ENCODE measurements around the gene MISP3. TPM values are rescaled to one million over a fixed set of nuclear protein-coding genes. Genes with fewer than 3 reads are reported as not detected.

The MISP3 gene
- total and polyA plus RNA-seq, 2 of the 8 experiments (the other 6 are each of a cell fraction or from before 2014, with no cell fraction given) = 0.74 to 1.4 TPM

- no peak overlapping the region for H3K4me3 ChIP-seq (ENCODE audit: extremely low read depth in 1 of 4, insufficient read depth in 2 of 4, low read depth in 3 of 4, low read length in 4 of 4)
- DNase-seq (ENCODE audit: low read depth in 1 of 2, low spot score in 2 of 2) (no peak), FAIRE-seq (no peak)
- H3K79me2 ChIP-seq (ENCODE audit: control insufficient read depth in 1 of 2, insufficient read depth in 2 of 2, low read length in 2 of 2) = no peaks in the 10 kb centered on the region
- H3K23ac ChIP-seq (ENCODE audit: insufficient read length) = no peak overlapping the region
- H3K4me1 ChIP-seq (replicated peaks in 1 of 4; ENCODE audit: control insufficient read depth in 3 of 4, insufficient read depth in 4 of 4, low read length in 3 of 4) = peaks cover 0 to 3% (median 0%) of the 10 kb centered on the region in 4 experiments; a peak in 1 of 7 replicates
- H4K8ac ChIP-seq (ENCODE audit: extremely low read depth, insufficient read depth, low read length) = no peak overlapping the region
- no peak overlapping the region for H2AFZ ChIP-seq (ENCODE audit: low read length)
- H3K14ac ChIP-seq (ENCODE audit: insufficient read length) = no peak overlapping the region
- no peak overlapping the region for H2BK20ac ChIP-seq (ENCODE audit: low read length)
- H3K4ac ChIP-seq (replicated peaks; ENCODE audit: insufficient read length, low read depth, low read length) = no peak overlapping the region
- peaks cover 0 to 7% of the 10 kb centered on the region in 2 experiments for H4K20me1 ChIP-seq (replicated peaks in 1 of 2; ENCODE audit: control insufficient read depth in 1 of 2, insufficient read depth in 2 of 2, low read length in 2 of 2)
- no peaks in the 10 kb centered on the region for H3K79me1 ChIP-seq (ENCODE audit: low read depth, low read length)
- no peak overlapping the region for H2BK5ac ChIP-seq (ENCODE audit: low read depth, low read length)
- POLR2A ChIA-PET (ENCODE audit: partially characterized antibody) = interaction anchor here (0.9 to 1.2 kb wide), 3 partner anchors 13 to 143 kb away, joined by 3 to 4 read pairs (median 3); partner anchors contain the start of gene DCAF15
- CTCF ChIA-PET (ENCODE audit: partially characterized antibody) = interaction anchor here (0.6 to 7.6 kb wide), 4 partner anchors 9 to 1124 kb away, joined by 3 to 105 read pairs (median 6); partner anchors contain the start of gene PRKACA
- H3K23me2 ChIP-seq (ENCODE audit: low read depth, low read length) = peaks cover 11% of the 10 kb centered on the region
- H3K9me3 ChIP-seq (ENCODE audit: insufficient read depth in 2 of 2, low read depth in 1 of 2, low read length in 1 of 2) = peaks cover 8% of the 10 kb centered on the region in 2 experiments; a peak in 3 of 4 replicates
- H3K27ac ChIP-seq (ENCODE audit: low read depth, low read length) = no peak overlapping the region
- no peak overlapping the region for H3K18ac ChIP-seq (ENCODE audit: extremely low read depth, low read length)
- no peak overlapping the region for H4K5ac ChIP-seq (ENCODE audit: insufficient read length, low read depth, low read length)
- no peak overlapping the region for H2BK120ac ChIP-seq (replicated peaks; ENCODE audit: low read depth, low read length)
- H3K36me3 ChIP-seq (ENCODE audit: control insufficient read depth in 2 of 4, insufficient read depth in 4 of 4, low read length in 3 of 4) = no peaks in the 10 kb centered on the region
- no peak overlapping the region for H4K91ac ChIP-seq (replicated peaks; ENCODE audit: insufficient read length, low read length)
- no peak overlapping the region for H3K9ac ChIP-seq (replicated peaks in 1 of 4; ENCODE audit: extremely low read depth in 1 of 4, low read depth in 3 of 4, low read length in 3 of 4)
- no peak overlapping the region for H2BK15ac ChIP-seq (ENCODE audit: low read length)
- 88% methylated on average over 6 of the region's 7 CpGs; no CpG with 5 or more reads in 1 of the 2 experiments for WGBS, 2 experiments (ENCODE audit: extremely low coverage in 1 of 2, insufficient coverage in 1 of 2, insufficient read length in 1 of 2, insufficient replicate concordance in 2 of 2, low coverage in 1 of 2, low lambda C conversion rate in 2 of 2, missing lambda C conversion rate in 1 of 2)
- no peak overlapping the region for H2BK12ac ChIP-seq (ENCODE audit: low read depth, low read length)
- no peak overlapping the region for H3K4me2 ChIP-seq (ENCODE audit: insufficient read depth in 1 of 2, low read depth in 2 of 2, low read length in 2 of 2)
- no peak for TF ChIP-seq SUZ12 (IDR thresholded peaks at IDR 0.05; ENCODE audit: low read length)
- no peak for TF ChIP-seq NRF1 (IDR thresholded peaks at IDR 0.05; ENCODE audit: low read depth, low read length)
- no peak for TF ChIP-seq HDAC6 (IDR thresholded peaks at IDR 0.05; ENCODE audit: low read depth, low read length)
- no peak for TF ChIP-seq POLR2A (IDR thresholded peaks at IDR 0.05; ENCODE audit: control extremely low read depth in 1 of 2, low read depth in 2 of 2, low read length in 2 of 2)
- no peak for TF ChIP-seq TAF7 (optimal IDR thresholded peaks at IDR 0.05; ENCODE audit: borderline replicate concordance, low read depth, low read length)
- TF ChIP-seq CBX8 (IDR thresholded peaks at IDR 0.05; ENCODE audit: borderline replicate concordance, low read depth, low read length) = no peak
- TF ChIP-seq POU5F1 (IDR thresholded peaks at IDR 0.05; ENCODE audit: low read depth, low read length) = no peak
- no peak for TF ChIP-seq TBP (IDR thresholded peaks at IDR 0.05; ENCODE audit: low read depth, low read length)
- no peak for TF ChIP-seq CEBPB (IDR thresholded peaks at IDR 0.05; ENCODE audit: low read depth, low read length)
- no peak for TF ChIP-seq SP4 (IDR thresholded peaks at IDR 0.05; ENCODE audit: low read length)
- TF ChIP-seq RBBP5 (IDR thresholded peaks at IDR 0.05; ENCODE audit: borderline replicate concordance, low read depth, low read length) = no peak
- no peak for TF ChIP-seq SIX5 (IDR thresholded peaks at IDR 0.05; ENCODE audit: low read depth, low read length)
- no peak for TF ChIP-seq POLR2AphosphoS5 (IDR thresholded peaks at IDR 0.05; ENCODE audit: low read depth, low read length)
- no peak for TF ChIP-seq TEAD4 (IDR thresholded peaks at IDR 0.05; ENCODE audit: low read depth, low read length)
- no peak for TF ChIP-seq BACH1 (IDR thresholded peaks at IDR 0.05; ENCODE audit: low read length)
- no peak for TF ChIP-seq CHD2 (IDR thresholded peaks at IDR 0.05; ENCODE audit: low read length)
- no peak for TF ChIP-seq GTF2F1 (IDR thresholded peaks at IDR 0.05; ENCODE audit: borderline replicate concordance, low read depth, low read length)
- H3K56ac ChIP-seq (replicated peaks; ENCODE audit: insufficient read length, low read depth, low read length) = no peak overlapping the region
- no peak overlapping the region for H2AK5ac ChIP-seq (ENCODE audit: low read depth, low read length)
- H3K27me3 ChIP-seq (replicated peaks in 1 of 4; ENCODE audit: control insufficient read depth in 3 of 4, extremely low read depth in 1 of 4, insufficient read depth in 3 of 4, low read length in 3 of 4) = no peaks in the 10 kb centered on the region; a peak in 2 of 7 replicates
Observed at GRCh38 chr19:14094854-14095253, 22.3 kb downstream of the MISP3 start.
